ENCODE data around the gene COA3. TPM values are rescaled to one million over a fixed set of nuclear protein-coding genes. Genes with fewer than 3 reads are reported as not detected.

Gene COA3
- total RNA-seq, 4 donors from 2014 or later = 40.9 to 100 (median 51.8) TPM

GRCh38 chr17:42845556-42845917 is 47.0 kb upstream of the COA3 start:
- DNase-seq = no peak
- Histone ChIP-seq H3K36me3 (no peaks in the 10 kb centered on the region), H3K27me3 (no peaks in the 10 kb centered on the region), H3K9me3 (no peaks in the 10 kb centered on the region), H3K4me1 (no peaks in the 10 kb centered on the region), H3K4me3 (no peak overlapping the region), H3K27ac (no peak overlapping the region)
- intact Hi-C loops (cut with DNase I; ENCODE audit: low total_unique reads) = no loop called here
- TF ChIP-seq CTCF (IDR thresholded peaks at IDR 0.05) (no peak), POLR2A (IDR thresholded peaks at IDR 0.05) (no peak)

- H3K27ac ChIP-seq = no peak overlapping the region
These were observed 46.5 kb upstream of the COA3 start for GRCh38 chr17:42844761-42845555.

GRCh38 chr17:42844271-42844670 is 45.8 kb upstream of the COA3 start, which contains the start of gene AOC2:
AOC2 (plus strand) TSS chr17:42844580; CDS start chr17:42844627, 47 bp downstream.
- intact Hi-C loops (cut with DNase I; ENCODE audit: low total_unique reads) = loop anchor here (5.0 kb wide), 1 partner anchor 93 kb away; no protein-coding TSS in a partner anchor
- no peak for TF ChIP-seq POLR2A (IDR thresholded peaks at IDR 0.05)
- no peak for TF ChIP-seq CTCF (IDR thresholded peaks at IDR 0.05)
- no peak within 1 kb of the TSS for H3K4me3 ChIP-seq
- H3K4me1 ChIP-seq = no peaks in the 10 kb centered on the region
- no peaks in the 10 kb centered on the region for H3K27me3 ChIP-seq
- H3K27ac ChIP-seq = peak within 1 kb of the TSS in 1 of 2 donors; percentile 31
- no peaks in the 10 kb centered on the region for H3K36me3 ChIP-seq
- DNase-seq = no peak
- no peaks in the 10 kb centered on the region for H3K9me3 ChIP-seq

More at GRCh38 chr17:42844761-42845555, 46.5 kb upstream of the COA3 start:
- TF ChIP-seq POLR2A (IDR thresholded peaks at IDR 0.05) (no peak), CTCF (IDR thresholded peaks at IDR 0.05) (no peak)
- intact Hi-C loops (cut with DNase I; ENCODE audit: low total_unique reads) = loop anchor here (5.0 kb wide), 1 partner anchor 92 kb away; no protein-coding TSS in a partner anchor
- Histone ChIP-seq H3K4me3 (no peak overlapping the region), H3K4me1 (no peaks in the 10 kb centered on the region), H3K36me3 (no peaks in the 10 kb centered on the region), H3K27me3 (no peaks in the 10 kb centered on the region), H3K9me3 (no peaks in the 10 kb centered on the region)
- no peak for DNase-seq

GRCh38 chr17:42843358-42843934 is 44.9 kb upstream of the COA3 start:
- Histone ChIP-seq H3K4me3 (no peak overlapping the region), H3K4me1 (no peaks in the 10 kb centered on the region), H3K36me3 (no peaks in the 10 kb centered on the region), H3K27ac (peak overlapping the region in 1 of 2 donors; percentile 31), H3K9me3 (no peaks in the 10 kb centered on the region), H3K27me3 (no peaks in the 10 kb centered on the region)
- no peak for DNase-seq
- peak; percentile 77 to 97 (median 92) for TF ChIP-seq CTCF (IDR thresholded peaks at IDR 0.05)
- no peak for TF ChIP-seq POLR2A (IDR thresholded peaks at IDR 0.05)
- intact Hi-C loops (cut with DNase I; ENCODE audit: low total_unique reads) = loop anchor here (5.0 kb wide), 1 partner anchor 94 kb away; no protein-coding TSS in a partner anchor

All from uterus (tissue), 4 donors.